Fibroblast of villous mesenchyme (primary cell): ENCODE results near the gene ERFE. TPM values are rescaled to one million over a fixed set of nuclear protein-coding genes. Genes with fewer than 3 reads are reported as not detected.
"Not testable (repeated sequence)": the region's sequence is repeated elsewhere in the genome, so short reads cannot be mapped to it uniquely, and the experiment has no call there.

Experiments used
- DNase-seq: peaks from one replicate; pipeline ENCODE4 v3.0.0-alpha.2; 2010; ENCODE audit warnings: low read depth
- H3K4me3 ChIP-seq: 2 replicates; pipeline ENCODE4 v1.5.1; 2011; ENCODE audit warnings: low read depth, mild to moderate bottlenecking, low read length
- total RNA-seq: library from RNA; depleted of rRNA; stranded (reverse); fragments of >200 nt; gene quantifications from 2 replicates; pipeline ENCODE4 v1.2.3, GENCODE V29; 2012
- TF ChIP-seq, protein P1 (sequence below): IDR thresholded peaks from 2 replicates; pipeline ENCODE4 v1.5.1; 2012; ENCODE audit warnings: low read depth, mild to moderate bottlenecking, low read length; ENCODE audit not compliant: insufficient read depth

ERFE gene
- 0.86 and 2.9 TPM in 2 replicates for total RNA-seq

GRCh38 chr2:238158509-238159070 lies at the start of gene ERFE:
Gene ERFE (plus strand): TSS chr2:238158970. CDS start chr2:238159008, 38 bp downstream.
- TF ChIP-seq, protein P1, sequence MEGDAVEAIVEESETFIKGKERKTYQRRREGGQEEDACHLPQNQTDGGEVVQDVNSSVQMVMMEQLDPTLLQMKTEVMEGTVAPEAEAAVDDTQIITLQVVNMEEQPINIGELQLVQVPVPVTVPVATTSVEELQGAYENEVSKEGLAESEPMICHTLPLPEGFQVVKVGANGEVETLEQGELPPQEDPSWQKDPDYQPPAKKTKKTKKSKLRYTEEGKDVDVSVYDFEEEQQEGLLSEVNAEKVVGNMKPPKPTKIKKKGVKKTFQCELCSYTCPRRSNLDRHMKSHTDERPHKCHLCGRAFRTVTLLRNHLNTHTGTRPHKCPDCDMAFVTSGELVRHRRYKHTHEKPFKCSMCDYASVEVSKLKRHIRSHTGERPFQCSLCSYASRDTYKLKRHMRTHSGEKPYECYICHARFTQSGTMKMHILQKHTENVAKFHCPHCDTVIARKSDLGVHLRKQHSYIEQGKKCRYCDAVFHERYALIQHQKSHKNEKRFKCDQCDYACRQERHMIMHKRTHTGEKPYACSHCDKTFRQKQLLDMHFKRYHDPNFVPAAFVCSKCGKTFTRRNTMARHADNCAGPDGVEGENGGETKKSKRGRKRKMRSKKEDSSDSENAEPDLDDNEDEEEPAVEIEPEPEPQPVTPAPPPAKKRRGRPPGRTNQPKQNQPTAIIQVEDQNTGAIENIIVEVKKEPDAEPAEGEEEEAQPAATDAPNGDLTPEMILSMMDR: peak; percentile 44
- peak within 1 kb of the TSS; percentile 52 for H3K4me3 ChIP-seq
- DNase-seq: peak; percentile 30

GRCh38 chr2:238113611-238114010 lies 45.2 kb upstream of the ERFE start:
- TF ChIP-seq, protein P1: no peak
- DNase-seq: no peak
- no peak overlapping the region for H3K4me3 ChIP-seq

- no peak for DNase-seq
- no peak overlapping the region for H3K4me3 ChIP-seq
- TF ChIP-seq, protein P1: no peak
Measured at GRCh38 chr2:238114331-238114841, 44.4 kb upstream of the ERFE start.

GRCh38 chr2:238114851-238115660 lies 43.7 kb upstream of the ERFE start:
- no peak for DNase-seq
- H3K4me3 ChIP-seq: no peak overlapping the region
- TF ChIP-seq, protein P1: no peak

DNA sequence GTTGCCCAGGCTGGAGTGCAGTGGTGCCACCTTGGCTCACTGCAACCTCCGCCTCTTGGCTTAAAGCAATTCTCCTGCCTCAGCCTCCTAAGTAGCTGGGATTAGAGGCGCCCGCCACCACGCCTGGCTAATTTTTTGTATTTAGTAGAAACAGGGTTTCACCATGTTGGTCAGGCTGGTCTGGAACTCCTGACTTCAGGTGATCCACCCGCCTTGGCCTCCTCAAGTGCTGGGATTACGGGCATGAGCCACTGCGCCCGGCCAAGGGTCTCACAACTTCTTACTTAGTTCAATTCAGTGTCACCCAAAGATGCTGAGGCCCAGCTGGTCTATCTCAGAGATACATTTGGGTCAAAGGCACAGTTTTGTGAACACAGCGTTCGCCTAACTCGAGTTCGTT lies 43.1 kb upstream of the ERFE start:
- DNase-seq, H3K4me3 ChIP-seq: not testable (repeated sequence)

GRCh38 chr2:238116298-238117198 lies 42.2 kb upstream of the ERFE start:
- no peak for DNase-seq
- TF ChIP-seq, protein P1: no peak
- H3K4me3 ChIP-seq: no peak overlapping the region
